Mucosa of rectum (tissue), 2 donors: ENCODE data around the gene IFT27.

Source experiments
- H3K27ac ChIP-seq, 2 donors: one replicate each; pipeline ENCODE4 v1.7.0; 2013; ENCODE audit warnings: inconsistent platforms in 2 of 2, low read depth in 2 of 2, low read length in 2 of 2
- H3K27me3 ChIP-seq, 2 donors: one replicate each; pipeline ENCODE4 v1.7.0; 2013; ENCODE audit warnings: low read length in 2 of 2; ENCODE audit not compliant: control insufficient read depth in 2 of 2, insufficient read depth in 2 of 2
- H3K36me3 ChIP-seq, 2 donors: one replicate each; pipeline ENCODE4 v1.7.0; 2013; ENCODE audit warnings: low read length in 2 of 2; ENCODE audit not compliant: control insufficient read depth in 2 of 2, insufficient read depth in 2 of 2
- H3K4me1 ChIP-seq, 2 donors: one replicate each; pipeline ENCODE4 v1.7.0; 2013; ENCODE audit warnings: low read length in 2 of 2, mild to moderate bottlenecking in 1 of 2; ENCODE audit not compliant: control insufficient read depth in 2 of 2, insufficient read depth in 2 of 2
- H3K4me3 ChIP-seq, 2 donors: one replicate each; pipeline ENCODE4 v1.7.0; 2013; ENCODE audit warnings: low read length in 2 of 2
- H3K9ac ChIP-seq, 2 donors: one replicate each; pipeline ENCODE4 v1.7.0; 2013; ENCODE audit warnings: low read length in 2 of 2, low read depth in 1 of 2, mild to moderate bottlenecking in 1 of 2
- H3K9me3 ChIP-seq, 2 donors: one replicate each; pipeline ENCODE4 v1.7.0; 2013; ENCODE audit warnings: low read length in 2 of 2; ENCODE audit not compliant: control insufficient read depth in 2 of 2
- donor health status: healthy.
- donor health status: Normal muscosa, but diverticular disease.

IFT27 gene

DNA sequence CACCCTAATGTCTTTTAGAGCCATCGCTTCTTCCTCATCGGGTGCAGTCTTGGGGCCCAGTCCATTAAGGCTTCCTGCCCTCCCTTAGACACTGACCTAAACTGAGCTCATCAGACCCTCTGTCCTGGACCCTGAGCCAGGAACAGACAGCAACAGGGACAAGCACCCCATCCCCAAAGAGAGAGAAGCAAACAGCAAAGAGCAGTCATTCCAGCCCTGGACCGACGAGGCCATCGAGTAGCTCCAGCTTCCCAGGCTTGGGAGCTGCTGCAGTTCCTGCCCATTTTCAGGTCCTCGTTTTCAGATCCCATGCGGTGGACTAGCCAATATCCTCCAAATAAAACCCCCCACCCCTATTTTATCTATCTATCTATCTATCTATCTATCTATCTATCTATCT is 46.6 kb downstream of the IFT27 start:
- H3K9ac ChIP-seq, result no peak overlapping the region
- no peak overlapping the region for H3K4me3 ChIP-seq
- no peaks in the 10 kb centered on the region for H3K36me3 ChIP-seq
- no peaks in the 10 kb centered on the region for H3K9me3 ChIP-seq
- peaks cover 4 to 11% of the 10 kb centered on the region in 2 donors for H3K27me3 ChIP-seq
- H3K27ac ChIP-seq, result no peak overlapping the region
- no peaks in the 10 kb centered on the region for H3K4me1 ChIP-seq

DNA sequence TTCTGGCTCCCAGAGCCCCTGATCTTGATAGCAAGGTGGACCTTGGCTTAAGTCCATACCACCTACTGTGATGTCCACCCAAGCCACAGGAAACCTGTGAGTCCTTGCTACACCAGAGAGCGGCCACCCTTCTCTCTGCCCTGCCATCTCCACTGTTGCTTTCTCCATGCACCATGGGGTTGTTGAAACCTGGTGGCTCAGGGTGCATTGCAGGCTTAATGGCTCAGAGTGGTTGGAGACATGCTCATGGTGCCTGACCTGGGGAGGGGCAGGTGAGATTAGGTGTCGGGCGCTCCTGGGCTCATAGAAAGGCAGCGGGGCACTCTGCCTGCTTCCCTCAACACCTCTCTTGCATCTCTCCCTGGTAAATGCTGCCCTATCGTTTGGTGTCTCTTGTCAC is 47.4 kb downstream of the IFT27 start:
- H3K4me3 ChIP-seq, result no peak overlapping the region
- peak overlapping the region in 1 of 2 donors; percentile 5 for H3K9ac ChIP-seq
- peaks cover 4 to 11% of the 10 kb centered on the region in 2 donors for H3K27me3 ChIP-seq
- no peaks in the 10 kb centered on the region for H3K9me3 ChIP-seq
- no peaks in the 10 kb centered on the region for H3K36me3 ChIP-seq
- H3K27ac ChIP-seq, result no peak overlapping the region
- H3K4me1 ChIP-seq, result no peaks in the 10 kb centered on the region

DNA sequence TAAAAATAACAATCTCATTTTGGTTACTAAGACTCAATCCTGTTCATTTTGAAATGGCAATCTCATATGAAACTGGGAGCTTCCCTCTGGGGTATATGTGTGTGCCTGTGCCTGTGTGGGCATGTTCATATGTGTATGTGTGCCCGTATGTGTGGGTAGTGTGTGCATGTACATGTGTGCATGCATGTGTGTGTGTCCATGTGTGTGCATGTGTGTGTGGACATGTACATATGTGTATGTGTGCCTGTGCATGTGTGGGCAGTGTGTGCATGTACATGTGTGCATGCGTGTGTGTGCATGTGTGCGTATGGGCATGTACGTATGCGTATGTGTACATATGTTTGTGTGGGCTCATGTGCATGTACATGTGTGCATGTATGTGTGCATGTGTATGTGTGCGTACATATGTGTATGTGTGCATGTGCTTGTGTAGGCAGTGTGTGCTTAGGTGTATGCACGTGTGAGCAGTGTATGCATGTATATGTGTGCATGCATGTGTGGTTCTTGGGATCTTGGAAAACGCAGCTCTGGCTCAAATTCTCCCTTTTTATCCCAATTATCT is 47.9 kb downstream of the IFT27 start:
- Histone ChIP-seq H3K4me1 (no peaks in the 10 kb centered on the region), H3K4me3 (no peak overlapping the region), H3K9me3 (no peaks in the 10 kb centered on the region), H3K27ac (no peak overlapping the region), H3K27me3 (peaks cover 4 to 11% of the 10 kb centered on the region in 2 donors), H3K36me3 (no peaks in the 10 kb centered on the region), H3K9ac (peak overlapping the region in 1 of 2 donors; percentile 5)

DNA sequence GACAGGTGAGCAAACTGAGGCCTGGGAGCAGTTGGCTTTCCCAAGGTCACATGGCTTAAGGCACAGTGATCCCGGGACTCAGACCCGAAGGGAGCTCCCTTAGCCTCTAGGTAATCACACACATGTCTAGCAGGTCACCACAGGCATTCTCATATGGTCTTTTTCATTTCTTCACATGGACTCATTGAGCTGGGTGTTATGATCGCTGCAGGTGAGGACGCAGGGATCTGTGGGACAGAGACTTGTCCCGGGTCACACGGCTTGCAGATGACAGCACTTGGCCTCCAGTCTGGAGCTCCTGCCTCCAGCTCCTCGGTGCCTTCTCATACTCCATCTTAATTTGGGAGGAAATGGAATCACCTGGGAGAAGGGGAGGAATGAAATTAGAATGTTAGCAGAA is 48.8 kb downstream of the IFT27 start:
- Histone ChIP-seq H3K27ac (no peak overlapping the region), H3K4me1 (no peaks in the 10 kb centered on the region), H3K4me3 (no peak overlapping the region), H3K9ac (no peak overlapping the region), H3K27me3 (peaks cover 4 to 12% of the 10 kb centered on the region in 2 donors), H3K9me3 (no peaks in the 10 kb centered on the region), H3K36me3 (no peaks in the 10 kb centered on the region)

DNA sequence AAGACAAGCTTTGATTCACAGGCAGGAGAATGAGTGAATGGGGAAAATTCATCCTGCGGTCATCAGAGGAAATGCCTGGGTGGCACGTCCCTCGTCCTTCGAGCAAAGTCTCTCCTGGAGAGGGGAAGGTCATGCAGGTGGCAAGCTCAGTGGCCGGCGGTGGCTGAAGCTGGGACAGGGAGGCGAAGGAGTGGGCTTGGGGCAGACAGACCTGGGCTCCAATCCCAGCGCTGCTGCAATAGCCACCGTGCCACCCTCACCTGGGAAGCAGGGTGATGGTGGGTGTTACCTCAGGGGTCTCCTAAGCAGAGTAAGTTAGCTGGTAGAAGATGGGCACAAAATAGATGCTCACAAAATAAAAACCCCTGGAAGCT is 49.9 kb downstream of the IFT27 start:
- no peak overlapping the region for H3K9ac ChIP-seq
- peaks cover 4 to 10% of the 10 kb centered on the region in 2 donors for H3K27me3 ChIP-seq
- H3K36me3 ChIP-seq, result no peaks in the 10 kb centered on the region
- H3K4me3 ChIP-seq, result no peak overlapping the region
- H3K27ac ChIP-seq, result no peak overlapping the region
- no peaks in the 10 kb centered on the region for H3K9me3 ChIP-seq
- H3K4me1 ChIP-seq, result no peaks in the 10 kb centered on the region

DNA sequence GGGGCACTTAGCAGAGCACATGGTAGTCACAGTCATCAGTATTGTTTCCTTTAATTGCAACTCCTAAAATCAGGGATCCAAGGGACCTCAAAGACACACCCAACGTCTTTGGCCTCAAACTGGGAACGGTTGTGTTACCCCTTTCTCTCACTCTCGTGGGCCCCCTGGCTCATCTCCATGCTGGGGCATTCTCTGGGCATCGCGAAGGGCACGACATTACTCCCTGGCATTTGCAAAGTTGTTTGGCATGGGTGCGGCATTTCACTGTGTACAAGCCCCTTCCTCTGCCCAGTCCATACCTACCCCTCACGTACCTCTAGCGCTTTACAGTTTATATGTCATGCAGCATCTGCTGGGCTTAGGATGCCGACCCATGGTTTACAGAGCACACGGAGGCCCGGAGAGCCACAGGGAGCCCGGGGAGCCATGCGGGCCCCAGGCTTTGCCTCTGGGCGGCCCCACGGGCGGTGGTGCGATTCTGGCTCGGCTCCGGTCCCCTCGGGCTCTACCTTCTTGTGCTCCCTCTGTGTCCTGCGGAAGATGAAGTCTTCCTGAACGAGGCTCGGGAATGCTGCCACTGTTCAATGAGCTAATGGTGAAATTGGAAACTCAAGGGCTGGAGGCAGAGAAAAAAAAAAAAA is 50.4 kb downstream of the IFT27 start:
- no peaks in the 10 kb centered on the region for H3K4me1 ChIP-seq
- H3K36me3 ChIP-seq, result no peaks in the 10 kb centered on the region
- H3K9me3 ChIP-seq, result no peaks in the 10 kb centered on the region
- H3K9ac ChIP-seq, result no peak overlapping the region
- no peak overlapping the region for H3K4me3 ChIP-seq
- H3K27ac ChIP-seq, result no peak overlapping the region
- H3K27me3 ChIP-seq, result peaks cover 7 to 10% of the 10 kb centered on the region in 2 donors

DNA sequence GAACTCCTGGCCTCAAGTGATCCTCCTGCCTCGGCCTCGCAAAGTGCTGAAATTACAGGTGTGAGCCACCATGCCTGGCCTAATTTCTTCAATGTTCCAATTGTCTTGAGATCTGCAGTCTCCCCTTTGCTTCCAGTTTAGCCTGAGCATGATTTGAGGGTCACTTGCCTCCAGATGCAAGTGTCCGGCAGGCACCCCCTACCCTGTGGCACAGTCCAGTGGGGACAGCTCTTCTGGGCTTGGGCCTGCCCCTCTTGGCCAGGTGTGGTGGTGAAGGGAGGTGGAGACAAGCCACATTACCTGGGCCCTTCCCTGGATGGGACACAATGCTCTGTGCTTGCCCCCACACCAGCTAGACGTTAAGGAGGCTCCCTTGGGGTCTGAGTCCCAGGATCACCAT is 51.1 kb downstream of the IFT27 start:
- no peaks in the 10 kb centered on the region for H3K4me1 ChIP-seq
- no peaks in the 10 kb centered on the region for H3K9me3 ChIP-seq
- H3K4me3 ChIP-seq, result no peak overlapping the region
- H3K9ac ChIP-seq, result no peak overlapping the region
- no peak overlapping the region for H3K27ac ChIP-seq
- H3K27me3 ChIP-seq, result peaks cover 7 to 10% of the 10 kb centered on the region in 2 donors
- H3K36me3 ChIP-seq, result no peaks in the 10 kb centered on the region

DNA sequence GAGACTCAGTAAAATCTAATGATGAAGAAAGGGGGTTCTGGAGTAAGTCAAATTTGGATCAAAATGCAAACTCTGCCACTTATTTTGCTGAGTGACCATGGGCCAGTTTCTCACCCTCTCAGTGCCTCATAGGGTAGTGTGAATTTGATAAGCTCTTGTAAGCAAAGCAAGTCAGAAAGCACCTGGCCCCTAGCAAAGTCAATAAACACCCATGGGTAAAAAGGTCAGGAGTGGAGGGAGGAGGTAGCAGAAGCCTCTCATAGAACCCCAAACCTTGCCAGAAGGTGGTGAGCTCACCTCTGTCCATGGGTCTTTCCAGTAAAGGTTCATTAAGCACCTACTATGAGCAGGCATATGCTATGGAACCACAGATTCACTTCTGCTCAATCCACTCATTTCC is 53.9 kb downstream of the IFT27 start:
- Histone ChIP-seq H3K36me3 (no peaks in the 10 kb centered on the region), H3K4me3 (no peak overlapping the region), H3K9ac (no peak overlapping the region), H3K9me3 (no peaks in the 10 kb centered on the region), H3K27ac (no peak overlapping the region), H3K27me3 (peaks cover 3 to 7% of the 10 kb centered on the region in 2 donors), H3K4me1 (no peaks in the 10 kb centered on the region)

DNA sequence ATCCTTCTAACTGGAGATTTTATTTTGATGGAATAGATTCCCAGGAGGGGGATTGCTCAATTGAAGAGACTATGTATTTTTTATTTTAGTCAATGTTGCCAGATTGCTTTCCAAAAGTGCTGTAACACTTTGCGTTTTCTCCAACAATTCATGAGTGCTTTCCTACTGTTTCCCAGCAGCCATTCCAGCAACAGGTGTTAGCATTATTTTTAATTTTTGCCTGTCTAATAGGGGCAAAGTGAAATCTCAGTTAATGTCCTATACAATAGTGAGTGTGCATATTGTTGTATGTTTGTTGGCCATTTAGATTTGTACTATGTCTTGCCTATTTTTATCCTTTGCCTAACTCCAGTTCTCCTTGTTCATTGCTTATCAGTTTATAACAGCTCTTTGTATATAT is 60.3 kb downstream of the IFT27 start:
- no peaks in the 10 kb centered on the region for H3K36me3 ChIP-seq
- no peak overlapping the region for H3K9ac ChIP-seq
- H3K27ac ChIP-seq, result no peak overlapping the region
- no peaks in the 10 kb centered on the region for H3K4me1 ChIP-seq
- H3K4me3 ChIP-seq, result no peak overlapping the region
- H3K27me3 ChIP-seq, result peaks cover 0 to under 1% of the 10 kb centered on the region in 2 donors
- no peaks in the 10 kb centered on the region for H3K9me3 ChIP-seq

DNA sequence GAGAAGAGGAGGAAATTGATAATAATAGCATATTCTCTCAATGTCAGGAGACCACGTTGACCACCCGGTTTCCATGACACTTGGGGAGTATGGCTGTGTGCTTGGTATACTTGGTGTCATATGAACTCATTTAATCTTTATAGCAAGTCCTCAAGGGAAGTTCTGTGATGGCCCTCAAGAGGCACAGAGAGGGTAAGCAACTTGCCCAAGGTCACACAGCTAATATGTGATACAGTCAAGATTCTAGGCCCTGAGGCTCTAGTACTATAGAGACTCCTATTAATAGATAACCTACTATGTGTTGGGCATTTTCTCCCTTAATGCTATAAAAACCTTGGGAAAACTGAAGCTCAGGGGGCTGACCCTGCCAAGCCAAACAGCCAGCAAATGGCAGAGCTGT is 61.8 kb downstream of the IFT27 start:
- H3K27me3 ChIP-seq, result no peaks in the 10 kb centered on the region
- no peaks in the 10 kb centered on the region for H3K36me3 ChIP-seq
- H3K4me1 ChIP-seq, result no peaks in the 10 kb centered on the region
- H3K4me3 ChIP-seq, result no peak overlapping the region
- no peaks in the 10 kb centered on the region for H3K9me3 ChIP-seq
- no peak overlapping the region for H3K9ac ChIP-seq
- no peak overlapping the region for H3K27ac ChIP-seq
